Muscle of arm (tissue), 12 donors: ENCODE data around the gene OR9Q1. TPM values are rescaled to one million over a fixed set of nuclear protein-coding genes. Genes with fewer than 3 reads are reported as not detected.
"Not testable (repeated sequence)": the region's sequence is repeated elsewhere in the genome, so short reads cannot be mapped to it uniquely, and the experiment has no call there.

ENCODE experiments used
- DNase-seq: peaks from one replicate; pipeline ENCODE4 v3.0.0-alpha.2; 2013
- polyA plus RNA-seq, 12 donors: library from polyadenylated mRNA; unstranded; fragments of 120-200 nt; gene quantifications; one replicate each; pipeline ENCODE4 v1.2.1, GENCODE V29; 2013; ENCODE audit not compliant: insufficient read length in 12 of 12

OR9Q1 gene
- polyA plus RNA-seq, 12 donors, result not detected

DNA sequence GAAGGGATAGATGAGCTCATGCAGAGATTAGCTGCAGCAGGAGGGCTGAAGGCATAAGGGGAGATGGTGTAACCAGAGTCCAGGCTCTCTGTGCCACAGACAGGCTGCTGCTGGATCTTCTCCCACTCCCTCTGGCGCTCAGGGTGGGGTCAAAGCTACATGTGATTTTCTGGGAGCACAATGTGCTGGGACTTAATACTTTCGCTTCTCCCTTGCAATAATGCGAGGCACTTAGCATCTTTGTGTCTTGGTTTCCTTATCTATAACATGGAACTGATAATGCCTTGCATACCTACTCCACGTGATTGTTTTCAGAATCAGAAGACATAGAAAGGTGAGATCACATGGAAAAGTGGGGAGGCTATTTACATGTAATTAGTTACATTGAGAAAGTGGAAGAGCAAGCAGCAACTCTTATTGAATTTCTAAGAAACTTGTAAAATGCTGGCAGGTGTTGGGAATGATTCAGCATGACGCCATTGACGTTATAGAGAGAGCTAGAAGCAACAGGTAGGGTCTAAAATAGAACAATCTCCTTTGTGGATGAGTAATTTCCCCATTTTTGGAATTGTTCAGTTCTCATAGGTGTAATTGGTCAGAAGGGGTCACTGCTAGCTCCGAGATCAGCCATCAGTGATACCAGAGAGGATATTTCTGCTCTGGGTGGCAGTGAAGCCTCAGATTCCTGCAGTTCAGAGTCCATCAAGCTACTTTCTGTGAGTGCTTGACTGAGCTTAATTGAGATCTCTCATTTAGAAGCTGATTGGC, 109.8 kb downstream of the OR9Q1 start:
- no peak for DNase-seq

GRCh38 chr11:58134151-58134550, 110.5 kb downstream of the OR9Q1 start:
- DNase-seq, result no peak

- DNase-seq, result no peak
These were observed 111.5 kb downstream of the OR9Q1 start for GRCh38 chr11:58135171-58135570.

GRCh38 chr11:58142761-58143160, 119.1 kb downstream of the OR9Q1 start:
- DNase-seq, result peak; percentile 2

DNA sequence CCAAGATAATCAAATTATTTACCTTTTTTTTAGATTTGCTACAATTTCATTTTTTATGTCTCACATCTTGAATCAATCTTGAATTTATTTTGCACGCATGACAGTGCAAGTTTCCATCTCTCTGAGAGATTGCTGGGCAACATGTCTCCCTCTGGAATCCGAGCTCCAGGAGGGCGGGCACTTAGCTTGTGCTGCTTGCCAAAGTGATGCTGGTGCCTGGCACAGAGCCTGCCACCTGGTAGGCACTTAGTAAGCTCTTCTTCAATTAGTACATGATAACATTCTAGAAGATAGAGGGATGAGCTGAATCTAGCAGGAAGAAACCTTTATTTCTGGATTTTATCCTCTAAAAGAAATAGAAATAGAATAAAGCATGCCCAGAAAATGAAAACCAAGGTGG, 129.1 kb downstream of the OR9Q1 start:
- no peak for DNase-seq

DNA sequence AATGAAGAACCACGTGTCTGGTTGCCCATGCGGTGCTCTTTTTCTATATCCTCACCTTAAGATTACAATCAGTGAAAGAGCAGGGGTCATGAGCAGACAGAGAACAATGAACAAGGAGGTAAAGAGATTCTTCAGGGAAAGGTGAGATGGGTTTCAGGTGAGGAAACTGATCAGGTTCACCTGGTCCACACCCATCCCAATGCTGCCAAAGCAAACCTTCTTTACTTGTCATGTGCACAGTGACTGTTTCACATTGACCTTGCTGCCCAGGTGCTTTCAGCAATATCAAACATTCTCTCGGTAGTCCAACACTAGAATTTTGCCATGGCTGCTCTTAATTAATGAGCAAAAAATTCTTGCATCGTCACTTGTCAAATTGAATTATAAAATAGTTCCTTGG, 140.7 kb downstream of the OR9Q1 start:
- no peak for DNase-seq

DNA sequence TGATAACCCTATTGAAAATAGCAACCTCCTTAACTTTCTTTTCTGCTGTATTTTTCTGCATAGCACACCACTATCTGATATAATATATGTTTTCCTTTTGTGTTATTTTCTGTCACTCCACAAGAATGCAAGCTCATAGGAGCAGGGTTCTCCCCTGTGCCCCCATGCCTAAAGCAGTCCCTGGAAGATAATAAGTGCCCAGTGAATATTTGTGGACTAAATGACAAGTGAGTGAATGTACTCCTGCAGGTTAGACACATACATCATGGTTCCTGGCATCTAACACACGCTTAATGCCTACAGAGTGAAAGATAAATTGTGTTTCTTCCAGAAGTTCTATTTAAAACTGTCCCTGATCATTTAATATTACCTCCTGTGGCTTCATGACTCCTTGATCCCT, 141.3 kb downstream of the OR9Q1 start:
- no peak for DNase-seq

DNA sequence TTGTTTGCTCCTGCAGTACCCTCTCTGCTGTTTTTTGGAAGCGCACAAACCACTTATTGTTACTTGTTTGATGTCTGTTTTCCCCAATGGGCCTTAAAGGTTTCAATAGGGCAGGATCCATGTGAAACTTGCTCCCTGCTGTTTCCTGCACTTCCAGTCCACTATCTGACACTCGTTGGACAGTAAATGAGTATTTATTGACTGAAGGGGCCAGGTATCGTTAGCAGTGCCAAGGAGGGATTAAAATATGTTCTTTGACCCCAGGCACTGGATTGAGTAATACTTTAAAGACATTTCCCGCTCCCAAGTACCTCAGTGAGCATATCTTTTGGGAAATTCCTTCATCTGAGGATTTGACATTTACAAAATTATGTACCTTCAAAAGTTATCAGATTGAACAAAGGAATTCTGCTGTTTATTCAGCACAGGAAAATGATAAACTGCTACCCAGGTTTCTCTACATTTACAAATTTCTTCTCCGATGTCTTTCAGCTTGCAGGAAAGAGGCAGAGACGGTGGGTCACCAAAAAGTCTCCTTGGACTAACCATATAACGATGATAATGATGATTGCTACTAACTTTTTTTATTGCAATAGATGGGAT, 141.9 kb downstream of the OR9Q1 start:
- no peak for DNase-seq

GRCh38 chr11:58177409-58178054, 153.9 kb downstream of the OR9Q1 start:
- DNase-seq, result no peak

DNA sequence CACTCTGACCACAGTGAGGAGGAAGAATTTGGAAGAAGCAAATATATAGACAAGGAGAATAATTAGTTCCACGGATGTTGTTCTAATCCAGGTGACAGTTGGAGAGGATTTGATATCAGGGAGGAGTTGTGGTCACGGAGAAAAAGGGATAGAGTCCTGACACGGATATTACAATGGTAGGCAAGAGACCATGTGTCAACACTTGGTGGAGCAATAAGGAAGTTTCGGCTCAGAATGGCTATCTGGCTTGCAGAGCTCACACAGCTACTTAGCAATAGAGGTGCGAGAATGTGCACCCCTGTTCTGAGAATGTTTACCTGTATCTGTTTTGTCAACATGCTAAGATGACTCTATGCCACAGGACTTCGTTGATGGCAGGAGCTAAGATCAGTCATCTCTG, 154.8 kb downstream of the OR9Q1 start:
- no peak for DNase-seq

- DNase-seq, result no peak
These were observed 156.0 kb downstream of the OR9Q1 start for GRCh38 chr11:58179648-58180047.

- DNase-seq, result no peak
These were observed 163.3 kb downstream of the OR9Q1 start for GRCh38 chr11:58186938-58187337.

DNA sequence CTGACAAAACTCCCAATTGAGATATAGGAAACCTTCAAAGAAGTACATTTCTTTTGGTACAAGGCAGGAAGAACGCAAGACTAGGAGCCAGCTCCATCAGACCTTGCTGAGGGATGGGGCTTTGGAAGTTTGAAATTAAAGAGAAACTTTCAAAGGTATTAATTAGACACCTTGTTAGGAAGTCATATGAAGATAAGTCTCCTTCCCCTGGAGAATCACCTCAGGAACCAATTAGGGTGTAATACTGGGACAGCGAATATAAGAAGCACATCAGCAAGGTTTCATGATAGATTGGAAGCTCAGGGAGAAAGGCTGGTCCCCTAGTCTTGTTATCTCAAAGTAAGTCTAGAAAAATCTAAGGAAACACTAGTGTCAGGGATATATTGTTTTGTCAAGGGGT, 165.1 kb downstream of the OR9Q1 start, which contains the start of gene OR9Q2:
Gene OR9Q2, plus strand, starts transcription at position 301 of the 400 bp plus-strand sequence. CDS start 1,421 bp downstream, outside the sequence.
- DNase-seq, result no peak

DNA sequence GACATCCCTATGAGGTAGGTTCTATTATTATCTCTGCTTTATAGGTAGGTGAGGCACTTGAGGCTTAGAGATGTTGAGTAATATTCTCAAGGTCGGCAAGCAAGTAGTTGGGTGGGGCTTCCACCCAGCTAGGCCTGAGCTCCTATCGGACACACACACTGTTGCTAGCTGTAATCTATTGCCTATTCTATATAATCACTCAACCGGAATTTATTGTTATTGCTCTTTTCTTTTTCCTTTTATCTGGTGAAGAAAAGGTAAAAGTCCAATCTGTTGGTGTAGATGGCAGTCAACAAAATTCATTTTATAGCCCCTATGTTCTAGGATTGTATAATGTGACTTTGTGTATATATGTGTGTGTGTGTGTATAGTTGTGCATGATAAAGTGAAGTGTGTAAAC, 168.5 kb downstream of the OR9Q1 start:
- no peak for DNase-seq

DNA sequence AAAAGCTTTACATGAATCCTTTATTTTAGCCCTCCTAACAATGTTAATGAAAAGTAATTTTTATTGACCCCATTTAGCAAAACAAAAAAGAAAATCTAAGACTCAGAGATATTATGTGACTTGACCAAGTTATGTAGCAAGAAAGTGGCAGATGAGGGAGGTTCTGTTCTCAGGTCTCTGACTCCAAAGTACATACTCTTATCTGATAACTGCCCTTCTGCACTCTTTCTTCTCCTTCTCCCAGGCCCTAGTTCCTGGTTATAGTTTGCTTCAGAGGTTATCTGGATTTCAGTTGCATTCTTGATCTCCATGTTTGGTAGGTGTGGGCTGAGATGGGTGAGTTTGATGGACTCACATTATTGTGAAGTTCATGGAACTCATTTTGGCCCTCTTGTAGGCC, 169.7 kb downstream of the OR9Q1 start:
- no peak for DNase-seq

DNA sequence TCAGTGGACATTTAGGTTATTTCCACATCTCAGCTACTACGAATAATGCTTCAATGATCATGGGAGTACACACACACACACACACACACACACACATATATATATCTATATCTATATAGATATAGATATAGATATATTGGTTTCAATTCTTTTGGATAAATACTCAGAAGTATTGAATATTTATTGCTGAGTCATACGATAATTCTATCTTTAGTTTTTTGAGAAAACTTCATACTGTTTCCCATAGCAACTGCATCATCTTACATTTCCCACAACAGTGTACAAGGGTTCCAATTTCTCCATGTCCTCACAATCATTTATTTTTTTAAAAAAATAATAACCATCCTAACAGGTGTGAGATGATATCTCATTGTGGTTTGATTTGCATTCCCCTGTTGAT, 172.3 kb downstream of the OR9Q1 start:
- DNase-seq, result no peak

DNA sequence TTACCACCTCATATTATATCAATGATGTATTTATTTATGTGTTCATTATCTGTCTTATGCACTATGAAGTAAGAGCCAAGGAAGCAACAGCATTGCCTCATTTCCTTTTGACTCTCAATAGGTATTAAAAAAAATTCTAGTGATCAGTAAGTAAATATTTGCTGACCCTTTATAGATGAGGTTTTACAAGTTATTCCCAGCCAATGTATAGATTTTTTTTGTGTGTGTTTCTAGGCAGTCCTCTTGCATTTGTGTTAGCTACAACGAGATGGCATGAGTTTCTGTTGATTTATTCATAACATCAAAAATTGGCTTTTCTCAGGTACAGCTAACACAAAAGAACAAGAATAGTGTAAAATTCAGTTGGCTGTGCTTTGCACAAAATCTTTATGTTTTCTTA, 175.6 kb downstream of the OR9Q1 start:
- DNase-seq, result no peak

- no peak for DNase-seq
These were observed 180.4 kb downstream of the OR9Q1 start, which contains the start of gene OR1S2 for GRCh38 chr11:58204042-58204441. Gene OR1S2, minus strand, starts transcription at chr11:58204142. Its CDS starts 0 bp downstream, at chr11:58204142.

GRCh38 chr11:58212420-58212819, 188.7 kb downstream of the OR9Q1 start, which contains the start of gene OR1S1:
Gene OR1S1, plus strand, starts transcription at chr11:58212720.
- not testable (repeated sequence) for DNase-seq

DNA sequence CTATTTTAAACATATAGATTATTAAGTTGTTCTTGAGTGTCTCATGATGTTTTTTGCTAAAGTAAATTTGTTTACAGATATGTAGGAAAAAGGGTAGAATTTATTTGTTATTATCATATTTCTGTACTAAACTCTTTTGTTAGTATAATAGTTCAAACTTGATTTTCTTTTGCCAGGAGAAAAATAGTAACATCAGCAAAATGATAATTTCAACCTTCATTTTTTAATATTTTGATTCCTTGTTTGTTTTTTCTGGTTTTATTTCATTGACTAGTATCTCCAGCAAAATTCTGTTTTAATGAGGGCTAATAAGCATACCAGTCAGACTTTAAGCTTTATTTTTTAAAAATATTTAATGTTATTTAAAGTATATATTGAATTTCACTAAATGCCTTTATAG, 192.8 kb downstream of the OR9Q1 start:
- no peak for DNase-seq

- no peak for DNase-seq
These were observed 199.0 kb downstream of the OR9Q1 start for GRCh38 chr11:58222721-58223120.

DNA sequence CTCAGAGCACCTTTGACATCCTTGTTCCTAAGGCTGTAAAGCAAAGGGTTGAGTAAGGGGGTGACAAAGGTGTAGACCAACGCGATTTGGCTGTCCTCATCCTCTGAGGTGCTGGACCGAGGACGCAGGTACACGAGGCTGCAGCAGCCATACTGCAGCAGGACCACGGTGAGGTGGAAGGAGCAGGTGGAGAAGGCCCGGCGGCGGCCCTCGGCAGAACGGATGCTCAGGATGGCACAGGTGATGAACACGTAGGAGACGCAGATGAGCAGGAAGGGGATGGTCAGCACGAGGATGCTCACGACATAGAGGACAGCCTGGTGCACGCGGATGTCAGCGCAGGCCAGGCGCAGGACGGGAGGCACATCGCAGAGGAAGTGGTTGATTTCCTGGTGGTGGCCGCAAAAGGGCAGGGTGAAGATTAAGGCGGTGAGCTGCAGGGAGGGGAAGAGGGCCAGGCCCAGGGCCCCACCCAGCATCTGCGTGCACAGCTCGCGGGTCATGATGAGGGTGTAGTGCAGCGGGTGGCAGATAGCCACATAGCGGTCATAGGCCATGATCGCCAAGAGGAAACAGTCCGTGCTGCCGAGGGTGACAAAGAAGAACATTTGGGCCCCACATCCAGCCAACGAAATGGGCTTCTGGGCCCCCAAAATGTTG, 204.4 kb downstream of the OR9Q1 start:
- no peak for DNase-seq
